ENCODE data around the gene TAGLN2.

Gene TAGLN2

DNA sequence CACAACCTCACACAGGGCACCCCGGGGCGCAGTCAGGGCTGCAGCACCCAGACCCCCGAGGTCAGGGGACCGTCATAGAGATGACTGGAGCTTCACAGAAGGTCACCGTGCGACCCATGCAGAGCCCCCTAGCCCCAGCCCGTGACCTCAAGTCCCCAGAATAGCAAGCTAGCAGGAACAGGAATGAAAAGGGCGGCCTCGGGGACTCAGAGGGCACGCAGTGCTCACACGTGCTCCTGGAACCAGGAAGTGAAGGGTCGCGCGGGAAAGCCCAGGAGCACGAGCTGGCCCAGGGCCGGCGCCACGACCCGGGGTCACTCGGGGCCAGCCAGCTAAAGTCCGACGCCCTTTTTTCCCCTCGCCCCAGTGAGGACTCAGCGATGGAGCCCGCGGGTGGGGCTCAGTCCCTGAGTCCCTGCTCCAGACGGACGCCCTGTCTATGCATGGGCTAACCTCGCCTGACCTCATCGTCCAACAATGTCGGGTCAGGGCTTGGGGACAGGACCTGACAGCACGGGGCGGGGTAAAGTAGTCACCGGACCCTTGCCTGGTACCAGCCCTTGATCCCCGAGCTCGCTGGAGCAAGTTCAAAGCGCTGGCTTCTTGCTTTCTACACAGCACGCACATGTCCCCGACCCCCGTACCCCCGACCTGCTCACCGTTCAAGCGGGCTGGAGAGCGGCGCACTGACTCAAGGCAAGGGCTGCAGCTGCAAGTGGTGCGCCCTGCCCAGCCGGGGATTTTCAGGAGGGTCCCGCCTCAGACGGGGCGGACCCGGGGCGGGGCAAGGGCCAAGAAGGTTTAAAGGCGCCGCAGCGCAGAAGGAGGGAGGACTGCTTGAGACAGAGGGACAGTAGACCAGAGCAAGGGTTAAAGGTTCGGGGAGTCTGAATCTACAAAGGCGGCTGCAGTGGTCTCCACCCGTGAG lies at the start of gene TAGLN2:
TSS of gene TAGLN2 (minus strand) at position 717 of the 928 bp plus-strand sequence. CDS start 4,998 bp downstream, outside the sequence.
- peak; percentile 83 for DNase-seq (ENCODE audit: low read depth)

GRCh38 chr1:159974350-159974965 lies 49.2 kb upstream of the TAGLN2 start:
- DNase-seq (ENCODE audit: low read depth), result no peak

GRCh38 chr1:159973350-159973940 lies 48.1 kb upstream of the TAGLN2 start:
- DNase-seq (ENCODE audit: low read depth), result no peak

DNA sequence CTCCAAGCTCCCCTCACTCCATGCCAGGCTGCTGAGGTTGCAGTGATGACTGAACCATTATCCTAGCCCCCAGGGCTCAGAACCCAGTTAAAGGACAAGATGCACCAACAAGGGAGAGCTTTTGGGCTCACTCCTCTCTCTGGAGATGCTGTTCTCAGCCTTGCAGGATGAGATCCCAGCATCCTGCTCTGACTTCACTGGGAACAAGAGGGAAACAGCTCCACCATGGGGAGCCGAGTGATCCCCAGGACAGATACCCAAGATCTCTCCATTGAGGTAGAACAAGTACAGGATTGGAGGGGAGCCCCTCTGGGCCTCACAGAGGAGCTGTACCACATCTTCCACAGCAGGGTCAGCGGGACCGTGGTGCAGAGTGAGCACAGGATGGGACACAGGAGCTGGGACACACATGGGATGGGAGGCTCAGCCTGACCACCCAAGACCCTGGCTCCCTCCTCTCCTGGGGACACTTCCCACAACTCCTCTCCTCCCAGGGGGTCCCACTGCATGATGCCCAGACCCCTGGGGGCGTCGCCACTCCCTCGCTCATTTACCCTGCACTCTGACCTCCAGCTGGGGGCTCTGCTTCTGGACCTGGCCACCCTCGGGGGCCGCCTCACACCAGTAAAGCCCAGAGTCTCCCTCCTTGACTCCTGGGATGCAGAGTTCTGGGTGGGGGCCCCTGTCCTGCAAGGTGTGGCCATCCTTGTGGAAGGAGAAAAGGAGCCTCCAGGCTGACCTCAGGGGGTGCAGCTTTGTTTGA lies 47.3 kb upstream of the TAGLN2 start:
- no peak for DNase-seq (ENCODE audit: low read depth)

- DNase-seq (ENCODE audit: low read depth), result no peak
Measured at GRCh38 chr1:159970932-159971342, 45.6 kb upstream of the TAGLN2 start.

GRCh38 chr1:159968901-159969300 lies 43.6 kb upstream of the TAGLN2 start:
- DNase-seq (ENCODE audit: low read depth), result no peak

DNA sequence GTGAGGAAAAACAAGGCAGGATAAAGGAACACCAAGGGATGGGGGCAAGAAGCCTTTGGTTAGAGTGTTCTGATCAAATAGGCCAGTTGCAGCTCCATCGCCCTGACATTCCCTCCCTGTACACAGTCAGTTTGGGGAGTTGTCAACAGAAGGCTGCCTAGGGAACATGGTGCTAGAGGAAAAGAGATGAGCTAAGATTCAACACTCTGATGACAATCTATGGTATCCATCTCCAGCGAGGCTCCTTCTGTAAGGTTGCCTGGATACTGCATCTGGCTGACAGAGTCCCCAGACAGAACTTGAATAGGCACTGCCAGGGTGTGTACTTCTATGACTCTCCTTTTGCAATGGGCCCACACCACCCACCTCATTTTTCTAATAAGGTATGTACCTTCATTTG lies 40.0 kb upstream of the TAGLN2 start:
- no peak for DNase-seq (ENCODE audit: low read depth)

DNA sequence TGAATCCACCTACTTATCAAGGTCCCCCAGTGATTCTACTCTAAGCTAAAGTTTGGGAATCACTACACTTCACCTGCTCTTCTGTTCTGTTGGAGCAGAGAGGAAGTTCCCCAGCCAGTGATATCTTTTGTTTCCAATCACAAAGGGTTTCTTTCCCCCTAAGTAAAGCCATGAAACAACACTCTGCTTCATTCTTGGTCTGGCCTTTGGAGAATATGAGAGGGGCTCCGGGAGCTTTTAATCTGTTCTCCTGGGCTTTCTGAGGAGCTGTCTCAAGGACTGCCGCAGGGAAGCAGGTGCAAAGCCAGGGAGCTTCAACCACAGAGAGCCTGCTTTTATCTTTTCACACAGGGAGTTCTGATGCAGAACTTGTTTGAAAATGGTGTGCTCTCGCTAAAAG lies 38.8 kb upstream of the TAGLN2 start:
- no peak for DNase-seq (ENCODE audit: low read depth)

DNA sequence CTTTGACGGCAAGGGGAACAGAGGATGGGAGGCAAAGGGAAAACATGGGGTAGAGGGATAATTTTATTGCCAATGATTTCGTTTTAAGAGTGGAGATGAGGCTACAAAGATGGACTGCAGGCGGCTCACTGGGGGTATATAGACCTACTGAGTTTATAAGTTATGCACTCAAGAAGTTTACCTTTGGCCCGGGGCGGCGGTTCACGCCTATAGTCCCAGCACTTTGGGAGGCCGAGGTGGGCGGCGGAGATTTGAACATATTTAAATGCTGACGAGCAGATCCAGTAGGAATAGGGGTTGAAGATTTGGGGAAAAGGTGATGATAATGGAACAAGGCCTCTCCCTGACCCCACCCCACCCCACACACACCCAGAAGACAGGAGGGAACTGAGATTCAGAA lies 36.9 kb upstream of the TAGLN2 start:
- DNase-seq (ENCODE audit: low read depth), result no peak

- DNase-seq (ENCODE audit: low read depth), result no peak
Measured at GRCh38 chr1:159961636-159962035, 36.3 kb upstream of the TAGLN2 start.

- no peak for DNase-seq (ENCODE audit: low read depth)
Measured at GRCh38 chr1:159960721-159961381, 35.5 kb upstream of the TAGLN2 start.

DNA sequence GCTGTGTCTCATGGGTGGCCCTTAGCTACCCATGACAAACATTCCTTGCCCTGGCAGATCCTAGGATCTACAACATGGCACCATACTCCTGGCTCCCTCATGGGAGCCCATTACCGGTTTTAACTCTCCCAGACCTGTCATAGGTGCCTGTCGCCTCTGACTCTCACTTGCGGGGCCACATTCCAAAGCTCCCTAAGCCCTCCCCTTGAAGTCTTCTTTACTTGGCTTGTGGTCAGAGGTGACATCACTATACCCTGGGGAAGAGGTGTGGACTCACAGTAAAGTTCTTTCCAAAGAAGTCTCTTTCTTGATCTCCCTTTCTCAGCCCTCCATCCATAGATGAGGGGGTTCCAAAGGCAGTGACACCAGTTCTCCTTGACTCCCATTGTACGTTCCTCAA lies 34.1 kb upstream of the TAGLN2 start:
- no peak for DNase-seq (ENCODE audit: low read depth)

- DNase-seq (ENCODE audit: low read depth), result no peak
Measured at GRCh38 chr1:159958719-159959380, 33.5 kb upstream of the TAGLN2 start.

DNA sequence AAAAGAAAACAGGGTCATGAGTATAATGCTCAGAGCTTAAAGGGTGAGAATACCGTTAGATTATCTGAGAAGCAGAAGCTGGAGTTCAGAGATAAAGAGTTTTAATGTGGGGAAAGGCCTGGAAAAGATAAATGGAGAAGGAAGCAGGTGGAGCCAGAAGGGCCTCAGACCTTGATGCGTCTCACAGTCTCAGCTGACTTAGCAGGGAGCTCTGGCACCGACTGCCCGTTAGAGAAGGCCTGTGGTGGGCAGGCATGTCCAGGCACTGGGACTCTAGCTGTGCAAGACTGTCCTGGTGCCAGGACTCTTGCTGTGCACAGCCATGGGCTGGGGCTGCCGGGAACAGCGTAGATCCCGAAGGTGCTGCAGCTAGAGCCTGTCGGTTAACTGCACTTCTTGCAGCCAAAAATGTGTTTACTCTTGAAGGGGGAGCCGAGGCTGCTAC lies 32.5 kb upstream of the TAGLN2 start:
- no peak for DNase-seq (ENCODE audit: low read depth)

- no peak for DNase-seq (ENCODE audit: low read depth)
Measured at GRCh38 chr1:159955456-159955855, 30.1 kb upstream of the TAGLN2 start.

DNA sequence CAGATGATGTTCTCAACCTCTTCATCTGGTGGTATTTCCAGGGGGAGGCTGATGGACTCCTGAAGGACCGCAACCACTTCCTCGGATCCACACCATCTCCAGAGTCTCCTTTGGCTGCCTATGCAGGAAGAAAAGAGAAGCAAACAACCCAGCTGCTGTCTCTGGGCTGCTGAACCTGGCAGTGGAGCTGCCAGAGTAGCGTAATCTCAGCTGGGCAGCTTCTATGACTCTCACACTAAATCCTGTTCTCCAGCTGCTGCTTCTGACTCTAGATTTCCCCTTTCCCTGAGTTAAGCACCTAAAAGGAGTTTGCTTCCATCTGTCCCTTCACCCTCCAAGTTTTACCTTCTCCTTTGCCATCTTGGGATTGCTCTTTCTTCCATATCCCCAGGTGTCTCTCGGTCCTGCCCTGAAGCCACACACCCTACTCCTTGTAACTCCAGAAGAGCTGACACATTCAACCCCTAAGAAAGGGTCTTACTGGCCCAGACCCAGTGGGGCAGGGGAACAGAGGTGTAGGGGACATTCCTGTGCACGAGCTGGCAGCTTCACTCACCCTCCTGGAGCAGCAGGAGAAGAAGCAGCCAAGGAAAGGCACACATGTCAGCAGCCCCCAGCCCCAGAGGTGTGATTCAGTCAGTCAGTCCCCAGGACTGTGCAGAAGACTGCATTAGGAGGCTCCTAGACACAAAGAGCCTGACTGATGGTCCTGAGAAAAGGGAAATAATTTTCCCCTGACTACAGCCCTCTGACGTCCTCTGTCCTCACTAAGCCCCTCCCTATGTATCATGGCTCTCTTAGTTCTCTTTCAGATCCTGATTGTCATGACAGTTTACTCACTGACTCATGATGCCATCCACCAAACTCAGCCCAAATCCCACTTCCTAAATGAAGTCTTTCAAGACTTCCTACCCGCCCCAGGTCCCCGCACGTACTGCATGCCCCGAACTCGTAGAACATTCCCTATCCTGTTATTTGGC lies 28.5 kb upstream of the TAGLN2 start, which contains the start of gene SLAMF9:
TSS of gene SLAMF9 (minus strand) at position 702 of the 980 bp plus-strand sequence. CDS start at position 602, 100 bp downstream.
- no peak for DNase-seq (ENCODE audit: low read depth)

DNA sequence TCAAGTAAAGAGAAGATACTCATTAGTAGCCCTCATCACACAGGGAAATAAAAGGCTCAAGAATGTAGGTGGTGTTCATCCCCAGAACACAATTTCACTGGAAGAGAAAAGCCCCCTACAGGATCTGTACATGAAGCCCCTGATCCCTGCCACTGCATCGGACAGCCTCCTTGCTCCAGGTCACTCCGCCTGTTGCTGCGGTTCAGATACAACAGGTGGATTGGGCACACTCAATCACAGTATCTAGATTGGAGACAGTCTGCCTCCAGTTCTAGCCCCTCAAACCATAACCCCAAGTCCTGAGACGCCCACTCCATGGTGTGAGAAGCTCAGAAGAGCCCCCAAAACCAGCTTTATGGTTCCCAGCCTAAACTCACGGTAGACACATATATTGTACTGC lies 27.6 kb upstream of the TAGLN2 start:
- DNase-seq (ENCODE audit: low read depth), result no peak

- DNase-seq (ENCODE audit: low read depth), result no peak
Measured at GRCh38 chr1:159951551-159951950, 26.2 kb upstream of the TAGLN2 start.

DNA sequence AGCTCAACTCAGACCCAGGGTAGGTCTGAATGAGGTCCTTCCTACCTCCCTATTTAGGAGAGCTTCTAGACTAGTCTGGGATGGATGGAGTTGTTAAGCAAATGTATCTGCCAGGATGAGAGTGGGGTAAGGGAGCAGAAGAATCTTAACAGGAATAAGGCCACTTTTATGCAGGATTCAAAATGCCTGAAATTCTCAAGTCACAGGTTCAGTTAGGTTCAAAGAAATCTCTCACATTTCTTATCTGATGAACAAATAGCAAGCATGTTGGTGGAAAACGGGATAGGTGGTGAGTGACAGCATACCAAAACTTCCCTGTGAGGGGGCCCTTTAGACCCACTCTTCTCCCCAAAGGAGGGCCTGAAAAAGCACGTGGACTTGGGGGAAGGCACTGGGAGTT lies 25.7 kb upstream of the TAGLN2 start:
- no peak for DNase-seq (ENCODE audit: low read depth)

DNA sequence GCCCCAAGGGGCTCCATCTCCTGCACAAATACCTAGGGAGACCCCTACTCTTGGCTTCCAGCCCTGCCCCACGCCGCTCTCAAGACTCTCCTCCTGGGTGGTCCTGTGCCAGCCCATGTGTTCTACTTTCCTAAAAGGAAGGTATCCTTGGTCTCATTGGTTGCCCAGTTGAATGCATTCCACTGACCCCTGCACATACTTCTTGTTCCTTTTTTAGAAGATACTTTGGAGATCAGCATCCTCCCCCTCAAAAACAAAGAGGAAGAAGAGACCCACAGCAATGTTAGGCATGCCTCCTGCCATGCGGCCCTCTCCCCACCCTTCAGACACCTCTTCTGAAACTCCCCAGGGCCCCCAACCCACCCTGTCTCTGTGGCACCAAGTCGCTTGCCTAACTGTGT lies 24.7 kb upstream of the TAGLN2 start:
- no peak for DNase-seq (ENCODE audit: low read depth)

Measured in stimulated activated CD8-positive, alpha-beta memory T cell treated with anti-CD3 and anti-CD28 coated beads, Interleukin-12 subunit alpha, Interleukin-12 subunit beta, amount 100 ng/mL, for 4 hours (primary cell).